Suprapubic skin (tissue), 4 donors: ENCODE measurements around the gene ALDH1L1. TPM values are rescaled to one million over a fixed set of nuclear protein-coding genes. Genes with fewer than 3 reads are reported as not detected.

Experiments
- DNase-seq, 2 donors: peaks; one replicate each; pipeline ENCODE4 v3.0.0-alpha.2; 2019; ENCODE audit warnings: low spot score in 2 of 2
- H3K27ac ChIP-seq: fragments of 200-600 bp; sonication (generic); one replicate; pipeline ENCODE4 v1.5.1; 2019
- H3K27me3 ChIP-seq: fragments of 200-600 bp; sonication (generic); one replicate; pipeline ENCODE4 v1.5.1; 2019
- H3K36me3 ChIP-seq: fragments of 200-600 bp; sonication (generic); one replicate; pipeline ENCODE4 v1.5.1; 2019
- H3K4me1 ChIP-seq: fragments of 200-600 bp; sonication (generic); one replicate; pipeline ENCODE4 v1.5.1; 2019
- H3K4me3 ChIP-seq: fragments of 200-600 bp; sonication (generic); one replicate; pipeline ENCODE4 v1.5.1; 2019; ENCODE audit warnings: mild to moderate bottlenecking
- H3K9me3 ChIP-seq: fragments of 200-600 bp; sonication (generic); one replicate; pipeline ENCODE4 v1.5.1; 2019
- EP300 ChIP-seq: sonication (generic); formaldehyde crosslinking; IDR thresholded peaks from one replicate; pipeline ENCODE4 v1.6.1; 2017; ENCODE audit warnings: antibody characterized with exemption
- POLR2A ChIP-seq, 2 donors: fragments of 450-650 bp; IDR thresholded peaks; one replicate each; pipeline ENCODE4 v1.6.1; 2017; ENCODE audit warnings: antibody characterized with exemption in 2 of 2, mild to moderate bottlenecking in 2 of 2, moderate library complexity in 2 of 2
- POLR2AphosphoS5 ChIP-seq, 3 donors: sonication (generic); formaldehyde crosslinking; IDR thresholded peaks; one replicate each; pipeline ENCODE4 v1.6.1; 2017; ENCODE audit warnings: antibody characterized with exemption in 3 of 3
- WGBS: methylation state at CpG from one replicate; pipeline ENCODE4 v1.1.5; 2018; 5-methylcytosine and 5-hydroxymethylcytosine counted together
- total RNA-seq, 4 donors: library from RNA; depleted of rRNA; stranded (reverse); fragments of >200 nt; gene quantifications; one replicate each; pipeline ENCODE4 v1.1.0, GENCODE V29; 2016
- TF ChIP-seq, protein P1 (sequence below), 2 donors: fragments of 200-600 bp in 1 of 2; fragments of 450-650 bp in 1 of 2; sonication (generic) in 1 of 2; IDR thresholded peaks; one replicate each; pipeline ENCODE4 v1.5.1; 2016 to 2019; ENCODE audit warnings: antibody characterized with exemption in 2 of 2, mild to moderate bottlenecking in 1 of 2, moderate library complexity in 1 of 2

The ALDH1L1 gene
- total RNA-seq, 4 donors from 2014 or later = 5.1 to 8.5 (median 7.4) TPM

DNA sequence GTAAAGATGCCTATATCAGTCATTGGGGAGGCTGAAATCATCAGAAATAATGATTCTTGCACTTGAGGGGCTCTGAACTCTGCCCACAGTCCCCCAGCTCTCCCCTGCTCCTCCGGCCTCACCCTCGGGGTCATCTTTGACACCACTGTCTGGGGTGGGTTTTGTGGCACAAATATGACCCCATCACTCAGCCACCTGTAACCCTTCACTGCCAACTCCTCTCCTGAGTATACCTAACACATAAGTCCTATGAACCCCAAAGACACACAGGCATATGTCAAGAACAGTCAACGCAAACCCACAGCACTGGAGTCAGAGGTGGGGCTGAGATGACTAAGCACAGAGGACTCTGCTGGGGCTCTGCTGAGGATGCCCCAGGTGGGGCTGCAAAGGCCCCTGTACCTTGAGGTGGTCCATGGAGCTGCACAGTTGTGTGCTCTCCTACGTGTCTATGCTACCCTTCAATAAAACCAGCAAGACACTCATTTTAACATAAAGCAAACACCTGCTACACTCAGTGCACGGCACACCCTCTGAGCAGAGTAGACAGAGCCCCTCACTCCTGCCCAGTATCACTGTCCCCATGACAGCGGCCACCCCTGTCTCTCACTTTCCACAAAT, 126.3 kb downstream of the ALDH1L1 start:
- TF ChIP-seq POLR2AphosphoS5 (IDR thresholded peaks at IDR 0.05) = no peak
- TF ChIP-seq POLR2A (IDR thresholded peaks at IDR 0.05) = no peak
- TF ChIP-seq, protein P1, sequence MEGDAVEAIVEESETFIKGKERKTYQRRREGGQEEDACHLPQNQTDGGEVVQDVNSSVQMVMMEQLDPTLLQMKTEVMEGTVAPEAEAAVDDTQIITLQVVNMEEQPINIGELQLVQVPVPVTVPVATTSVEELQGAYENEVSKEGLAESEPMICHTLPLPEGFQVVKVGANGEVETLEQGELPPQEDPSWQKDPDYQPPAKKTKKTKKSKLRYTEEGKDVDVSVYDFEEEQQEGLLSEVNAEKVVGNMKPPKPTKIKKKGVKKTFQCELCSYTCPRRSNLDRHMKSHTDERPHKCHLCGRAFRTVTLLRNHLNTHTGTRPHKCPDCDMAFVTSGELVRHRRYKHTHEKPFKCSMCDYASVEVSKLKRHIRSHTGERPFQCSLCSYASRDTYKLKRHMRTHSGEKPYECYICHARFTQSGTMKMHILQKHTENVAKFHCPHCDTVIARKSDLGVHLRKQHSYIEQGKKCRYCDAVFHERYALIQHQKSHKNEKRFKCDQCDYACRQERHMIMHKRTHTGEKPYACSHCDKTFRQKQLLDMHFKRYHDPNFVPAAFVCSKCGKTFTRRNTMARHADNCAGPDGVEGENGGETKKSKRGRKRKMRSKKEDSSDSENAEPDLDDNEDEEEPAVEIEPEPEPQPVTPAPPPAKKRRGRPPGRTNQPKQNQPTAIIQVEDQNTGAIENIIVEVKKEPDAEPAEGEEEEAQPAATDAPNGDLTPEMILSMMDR (IDR thresholded peaks at IDR 0.05) = no peak
- no peak for TF ChIP-seq EP300
- H3K4me3 ChIP-seq = no peak overlapping the region
- H3K9me3 ChIP-seq = no peaks in the 10 kb centered on the region
- WGBS = 94% methylated on average over 4 of the region's 6 CpGs
- DNase-seq = peak in 1 of 2 donors; percentile 26
- H3K27ac ChIP-seq = no peak overlapping the region
- no peaks in the 10 kb centered on the region for H3K27me3 ChIP-seq
- H3K4me1 ChIP-seq = peaks cover 10% of the 10 kb centered on the region
- peaks cover 9% of the 10 kb centered on the region for H3K36me3 ChIP-seq

Other genes starting within 250 kb of the ALDH1L1 start
- 10 to 100 TPM in 3 of 4 donors, 1 to 10 TPM in 1; 8.6 to 27.6 (median 14.4) TPM for gene ROPN1B, start 211.4 kb downstream of the ALDH1L1 start, total RNA-seq
- 10 to 100 TPM; 32.3 to 51.3 (median 44.0) TPM for gene SLC41A3, start 96.5 kb downstream of the ALDH1L1 start, total RNA-seq
- 10 to 100 TPM in 3 of 4 donors, 1 to 10 TPM in 1; 7.3 to 19.2 (median 14.3) TPM for gene KLF15, start 176.8 kb upstream of the ALDH1L1 start, total RNA-seq
- gene CFAP100, start 214.3 kb upstream of the ALDH1L1 start, total RNA-seq = not detected